Esophagus muscularis mucosa (tissue), 4 donors: Measurements from ENCODE around the gene KAT2B.

Experiments used
- EP300 ChIP-seq: sonication (generic); formaldehyde crosslinking; IDR thresholded peaks from one replicate; pipeline ENCODE4 v1.6.1; 2017; ENCODE audit warnings: antibody characterized with exemption
- POLR2A ChIP-seq: fragments of 450-650 bp; IDR thresholded peaks from one replicate; pipeline ENCODE4 v1.6.1; 2017; ENCODE audit warnings: antibody characterized with exemption, moderate library complexity, mild to moderate bottlenecking, low read depth
- POLR2AphosphoS5 ChIP-seq, 2 donors: sonication (generic); formaldehyde crosslinking; IDR thresholded peaks; one replicate each; pipeline ENCODE4 v1.6.1; 2017; ENCODE audit warnings: antibody characterized with exemption in 2 of 2
- TF ChIP-seq, protein P1 (sequence below), 3 experiments: fragments of 200-600 bp in 2 of 3; fragments of 450-650 bp in 1 of 3; sonication (generic) in 2 of 3; IDR thresholded peaks; one replicate each; pipeline ENCODE4 v1.5.1; 2017 to 2019; ENCODE audit warnings: antibody characterized with exemption in 3 of 3, mild to moderate bottlenecking in 2 of 3, moderate library complexity in 1 of 3

DNA sequence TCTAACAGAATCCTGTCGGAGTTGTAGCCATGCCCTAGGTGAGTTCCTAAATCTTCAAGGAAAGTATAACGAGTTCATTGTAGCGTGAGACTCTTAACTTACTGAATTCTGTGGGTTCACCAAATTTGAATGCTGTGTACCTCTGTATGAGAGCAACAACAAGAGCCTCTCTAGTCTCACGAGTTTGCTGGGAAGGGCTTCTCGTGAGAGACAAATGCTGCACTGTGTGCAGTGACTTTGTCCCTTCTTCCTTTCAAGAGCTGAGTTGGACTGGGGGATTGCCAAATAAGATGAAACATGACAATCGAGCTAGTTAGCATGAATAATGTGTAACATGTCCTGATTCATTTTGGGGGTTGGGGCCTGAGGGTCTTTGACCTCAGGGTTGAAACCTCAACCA is 32.2 kb downstream of the KAT2B start:
- TF ChIP-seq, protein P1, sequence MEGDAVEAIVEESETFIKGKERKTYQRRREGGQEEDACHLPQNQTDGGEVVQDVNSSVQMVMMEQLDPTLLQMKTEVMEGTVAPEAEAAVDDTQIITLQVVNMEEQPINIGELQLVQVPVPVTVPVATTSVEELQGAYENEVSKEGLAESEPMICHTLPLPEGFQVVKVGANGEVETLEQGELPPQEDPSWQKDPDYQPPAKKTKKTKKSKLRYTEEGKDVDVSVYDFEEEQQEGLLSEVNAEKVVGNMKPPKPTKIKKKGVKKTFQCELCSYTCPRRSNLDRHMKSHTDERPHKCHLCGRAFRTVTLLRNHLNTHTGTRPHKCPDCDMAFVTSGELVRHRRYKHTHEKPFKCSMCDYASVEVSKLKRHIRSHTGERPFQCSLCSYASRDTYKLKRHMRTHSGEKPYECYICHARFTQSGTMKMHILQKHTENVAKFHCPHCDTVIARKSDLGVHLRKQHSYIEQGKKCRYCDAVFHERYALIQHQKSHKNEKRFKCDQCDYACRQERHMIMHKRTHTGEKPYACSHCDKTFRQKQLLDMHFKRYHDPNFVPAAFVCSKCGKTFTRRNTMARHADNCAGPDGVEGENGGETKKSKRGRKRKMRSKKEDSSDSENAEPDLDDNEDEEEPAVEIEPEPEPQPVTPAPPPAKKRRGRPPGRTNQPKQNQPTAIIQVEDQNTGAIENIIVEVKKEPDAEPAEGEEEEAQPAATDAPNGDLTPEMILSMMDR (IDR thresholded peaks at IDR 0.05), result no peak
- TF ChIP-seq POLR2A (no peak), POLR2AphosphoS5 (IDR thresholded peaks at IDR 0.05) (peak in 1 of 2 donors; percentile 6), EP300 (no peak)
